GM23248 (cell line): Measurements from ENCODE around the gene PXDN.

Experiments used
- EZH2 ChIP-seq: fragments of 200-600 bp; sonication (generic); IDR thresholded peaks from 2 replicates; pipeline ENCODE4 v1.6.1; 2018; ENCODE audit warnings: antibody characterized with exemption, mild to moderate bottlenecking; ENCODE audit not compliant: insufficient read depth, poor library complexity, severe bottlenecking
- EZH2phosphoT487 ChIP-seq: fragments of 200-600 bp; sonication (generic); IDR thresholded peaks from 2 replicates; pipeline ENCODE4 v1.6.1; 2018; ENCODE audit warnings: antibody characterized with exemption, moderate library complexity, mild to moderate bottlenecking, low read depth; ENCODE audit not compliant: insufficient read depth

- TF ChIP-seq EZH2phosphoT487 (no peak), EZH2 (no peak)
These were observed 2.5 kb downstream of the PXDN start for GRCh38 chr2:1741851-1742250.
